Right atrium auricular region (tissue), 2 donors: Measurements from ENCODE around the gene CACNA1A. TPM values are rescaled to one million over a fixed set of nuclear protein-coding genes. Genes with fewer than 3 reads are reported as not detected.

Source experiments
- DNase-seq: peaks from one replicate; pipeline ENCODE4 v3.0.0-alpha.2; 2019; ENCODE audit warnings: low spot score
- H3K27ac ChIP-seq, 2 donors: fragments of 200-600 bp; sonication (generic); 1 replicate in 1 of 2; 2 replicates in 1 of 2; pipeline ENCODE4 v1.5.1; 2016 to 2019
- H3K27me3 ChIP-seq, 2 donors: fragments of 200-600 bp; sonication (generic); one replicate each; pipeline versions ENCODE4 v1.5.1 to v1.6.0; 2017 to 2019
- H3K36me3 ChIP-seq: fragments of 200-600 bp; sonication (generic); one replicate; pipeline ENCODE4 v1.5.1; 2016
- H3K4me1 ChIP-seq, 2 donors: fragments of 200-600 bp; sonication (generic); one replicate each; pipeline versions ENCODE4 v1.5.1 to v1.6.0; 2017 to 2019
- H3K4me3 ChIP-seq, 2 donors: fragments of 200-600 bp; sonication (generic); 1 replicate in 1 of 2; 2 replicates in 1 of 2; pipeline ENCODE4 v1.5.1; 2017 to 2019; ENCODE audit warnings: mild to moderate bottlenecking in 1 of 2, moderate library complexity in 1 of 2
- H3K9me3 ChIP-seq, 2 donors: fragments of 200-600 bp; sonication (generic); one replicate each; pipeline ENCODE4 v1.5.1; 2019
- total RNA-seq, 2 donors: library from RNA; depleted of rRNA; stranded (reverse); fragments of >200 nt; gene quantifications; one replicate each; pipeline ENCODE4 v1.1.0, GENCODE V29; 2016
- TF ChIP-seq, protein P1 (sequence below), 2 donors: fragments of 200-600 bp; sonication (generic); IDR thresholded peaks; one replicate each; pipeline ENCODE4 v1.5.1; 2019; ENCODE audit warnings: antibody characterized with exemption in 2 of 2

CACNA1A gene
- total RNA-seq, 2 donors from 2014 or later = 0.28 to 0.48 TPM

DNA sequence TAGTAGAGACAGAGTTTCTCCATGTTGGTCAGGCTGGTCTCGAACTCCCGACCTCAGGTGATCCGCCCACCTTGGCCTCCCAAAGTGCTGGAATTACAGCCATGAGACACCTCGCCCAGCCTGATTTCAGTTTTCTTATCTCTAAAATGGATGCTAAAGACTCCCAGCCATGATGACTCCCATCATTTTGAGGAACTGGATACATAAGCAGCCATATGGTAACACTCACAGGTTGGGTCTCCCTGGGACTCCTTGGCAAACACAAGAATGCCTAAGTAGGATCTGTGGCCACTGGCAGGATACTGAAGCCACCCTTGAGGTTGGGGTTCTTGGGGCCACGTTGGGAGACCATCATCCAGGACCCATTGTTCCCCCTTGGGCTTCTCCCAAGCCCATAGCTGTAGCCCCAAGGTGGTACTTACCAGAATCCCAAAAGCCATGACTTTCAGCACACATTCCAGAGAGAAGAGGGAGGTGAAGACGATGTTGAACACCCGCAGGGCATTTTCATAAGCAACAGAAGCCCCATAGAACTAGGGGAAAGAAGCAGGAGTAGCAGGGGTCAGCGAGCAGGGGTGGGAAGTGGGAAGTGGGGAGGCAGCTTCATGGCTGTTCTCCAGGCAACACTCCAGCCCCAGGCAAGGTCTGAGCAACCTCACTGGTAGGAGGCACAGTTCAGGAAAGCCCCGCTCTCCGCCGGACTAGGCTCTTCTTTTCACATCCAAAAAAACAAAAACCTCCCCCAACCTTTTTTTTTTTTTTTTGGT, 253.5 kb downstream of the CACNA1A start:
- Histone ChIP-seq H3K36me3 (no peaks in the 10 kb centered on the region), H3K4me1 (no peaks in the 10 kb centered on the region), H3K9me3 (peaks cover 0 to 4% of the 10 kb centered on the region in 2 donors), H3K27ac (no peak overlapping the region), H3K27me3 (no peaks in the 10 kb centered on the region), H3K4me3 (no peak overlapping the region)
- no peak for DNase-seq
- TF ChIP-seq, protein P1, sequence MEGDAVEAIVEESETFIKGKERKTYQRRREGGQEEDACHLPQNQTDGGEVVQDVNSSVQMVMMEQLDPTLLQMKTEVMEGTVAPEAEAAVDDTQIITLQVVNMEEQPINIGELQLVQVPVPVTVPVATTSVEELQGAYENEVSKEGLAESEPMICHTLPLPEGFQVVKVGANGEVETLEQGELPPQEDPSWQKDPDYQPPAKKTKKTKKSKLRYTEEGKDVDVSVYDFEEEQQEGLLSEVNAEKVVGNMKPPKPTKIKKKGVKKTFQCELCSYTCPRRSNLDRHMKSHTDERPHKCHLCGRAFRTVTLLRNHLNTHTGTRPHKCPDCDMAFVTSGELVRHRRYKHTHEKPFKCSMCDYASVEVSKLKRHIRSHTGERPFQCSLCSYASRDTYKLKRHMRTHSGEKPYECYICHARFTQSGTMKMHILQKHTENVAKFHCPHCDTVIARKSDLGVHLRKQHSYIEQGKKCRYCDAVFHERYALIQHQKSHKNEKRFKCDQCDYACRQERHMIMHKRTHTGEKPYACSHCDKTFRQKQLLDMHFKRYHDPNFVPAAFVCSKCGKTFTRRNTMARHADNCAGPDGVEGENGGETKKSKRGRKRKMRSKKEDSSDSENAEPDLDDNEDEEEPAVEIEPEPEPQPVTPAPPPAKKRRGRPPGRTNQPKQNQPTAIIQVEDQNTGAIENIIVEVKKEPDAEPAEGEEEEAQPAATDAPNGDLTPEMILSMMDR (IDR thresholded peaks at IDR 0.05) = no peak

DNA sequence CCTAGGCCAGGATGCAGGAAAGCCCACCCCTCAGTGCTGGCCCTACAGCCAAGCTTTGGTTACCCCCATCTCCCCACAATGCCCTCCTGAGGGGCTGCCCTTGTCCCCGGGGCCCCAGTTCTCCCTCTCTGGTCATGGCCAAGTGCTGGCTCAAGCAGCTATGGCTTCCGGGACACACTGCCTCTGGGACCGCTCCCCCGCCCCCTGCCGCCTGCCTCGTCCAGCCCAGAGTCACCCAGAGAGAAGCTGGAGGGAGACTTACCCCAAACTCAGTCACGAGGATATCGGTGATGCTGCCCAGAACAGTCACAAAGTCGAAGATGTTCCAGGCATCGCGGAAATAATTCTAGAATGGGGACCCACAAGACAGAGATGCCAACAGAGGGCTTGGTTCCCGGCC, 261.4 kb downstream of the CACNA1A start:
- Histone ChIP-seq H3K36me3 (no peaks in the 10 kb centered on the region), H3K4me1 (no peaks in the 10 kb centered on the region), H3K4me3 (no peak overlapping the region), H3K27ac (no peak overlapping the region), H3K27me3 (no peaks in the 10 kb centered on the region), H3K9me3 (no peaks in the 10 kb centered on the region)
- DNase-seq = no peak
- TF ChIP-seq, protein P1 (IDR thresholded peaks at IDR 0.05) = no peak

DNA sequence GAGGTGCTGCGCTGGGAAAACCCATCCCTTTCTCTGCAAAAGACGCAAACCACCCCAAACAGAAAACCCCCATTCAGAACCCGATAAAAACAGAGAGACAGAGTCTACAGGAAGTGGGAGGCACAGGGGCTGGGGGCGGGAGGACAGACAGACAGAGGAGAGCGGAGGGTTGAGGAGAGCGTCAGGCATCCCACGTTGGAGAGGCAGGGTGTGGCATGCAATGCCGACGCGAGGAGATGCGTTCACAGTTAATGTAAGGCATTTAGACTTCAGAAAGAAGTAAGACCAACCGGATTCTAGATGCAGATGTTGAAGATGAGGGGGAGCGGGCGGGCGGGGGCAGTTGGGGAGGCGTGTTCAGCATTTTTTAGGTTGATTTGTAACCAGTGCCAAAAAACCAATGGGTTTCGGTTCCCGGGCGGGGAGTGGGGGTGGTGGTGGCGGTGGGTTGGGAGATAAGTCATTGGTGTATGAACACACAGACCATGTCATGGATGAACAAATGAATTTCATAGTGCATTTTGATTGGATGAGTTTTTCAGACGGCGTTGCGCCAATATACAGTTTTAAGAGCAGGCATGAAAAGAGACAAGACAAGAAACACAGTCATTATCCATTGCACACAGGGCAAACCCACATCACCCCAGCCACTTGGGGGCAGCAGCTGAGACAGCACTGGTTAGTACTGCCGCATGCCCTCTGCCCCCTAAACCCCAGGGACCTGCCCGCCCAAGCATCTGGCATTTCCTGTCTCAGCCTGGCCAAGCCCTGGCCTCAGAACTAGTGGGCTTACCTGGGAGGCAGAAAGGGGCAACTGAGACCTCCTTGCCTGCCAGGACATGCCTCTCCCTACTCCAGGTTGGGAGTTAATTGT, 264.8 kb downstream of the CACNA1A start:
- no peaks in the 10 kb centered on the region for H3K9me3 ChIP-seq
- H3K4me3 ChIP-seq = no peak overlapping the region

DNA sequence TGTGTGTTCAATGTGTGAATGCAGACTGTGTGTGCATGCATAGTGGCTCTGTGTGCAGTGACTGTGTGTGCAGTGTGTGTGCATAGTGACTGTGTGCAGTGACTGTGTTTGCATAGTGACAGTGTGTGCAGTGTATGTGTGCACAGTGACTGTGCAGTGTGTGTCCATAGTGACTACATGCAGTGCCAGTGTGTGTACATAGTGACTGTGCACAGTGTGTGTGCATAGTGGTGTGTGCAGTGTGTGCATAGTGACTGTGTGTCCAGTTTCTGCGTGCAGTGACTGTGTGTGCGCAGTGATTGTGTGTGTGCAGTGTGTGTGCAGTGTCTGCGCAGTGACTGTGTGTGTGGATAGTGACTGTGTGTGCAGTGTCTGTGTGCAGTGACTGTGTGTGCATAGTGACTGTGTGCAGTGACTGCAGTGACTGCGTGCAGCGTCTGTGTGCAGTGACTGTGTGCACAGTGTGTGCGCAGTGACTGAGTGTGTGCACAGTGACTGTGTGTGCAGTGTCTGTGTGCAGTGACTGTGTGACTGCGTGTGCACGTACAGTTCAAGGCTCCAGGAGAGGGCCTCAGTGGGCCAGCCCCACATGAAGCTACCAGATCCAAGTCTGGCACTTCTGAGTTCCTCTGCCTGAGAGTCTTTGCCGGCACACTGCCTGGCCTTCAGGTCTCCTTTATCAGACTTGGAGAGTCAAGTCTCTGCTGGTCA, 265.8 kb downstream of the CACNA1A start:
- no peak overlapping the region for H3K27ac ChIP-seq
- no peak for DNase-seq
- H3K4me3 ChIP-seq = no peak overlapping the region
- H3K4me1 ChIP-seq = no peaks in the 10 kb centered on the region
- TF ChIP-seq, protein P1 (IDR thresholded peaks at IDR 0.05) = no peak
- no peaks in the 10 kb centered on the region for H3K36me3 ChIP-seq
- H3K9me3 ChIP-seq = peaks cover 0 to 8% of the 10 kb centered on the region in 2 donors
- H3K27me3 ChIP-seq = no peaks in the 10 kb centered on the region

More for the DNA sequence above, 264.8 kb downstream of the CACNA1A start:
- no peak for DNase-seq
- no peaks in the 10 kb centered on the region for H3K4me1 ChIP-seq
- no peaks in the 10 kb centered on the region for H3K36me3 ChIP-seq
- no peak overlapping the region for H3K27ac ChIP-seq
- TF ChIP-seq, protein P1 (IDR thresholded peaks at IDR 0.05) = no peak
- no peaks in the 10 kb centered on the region for H3K27me3 ChIP-seq

DNA sequence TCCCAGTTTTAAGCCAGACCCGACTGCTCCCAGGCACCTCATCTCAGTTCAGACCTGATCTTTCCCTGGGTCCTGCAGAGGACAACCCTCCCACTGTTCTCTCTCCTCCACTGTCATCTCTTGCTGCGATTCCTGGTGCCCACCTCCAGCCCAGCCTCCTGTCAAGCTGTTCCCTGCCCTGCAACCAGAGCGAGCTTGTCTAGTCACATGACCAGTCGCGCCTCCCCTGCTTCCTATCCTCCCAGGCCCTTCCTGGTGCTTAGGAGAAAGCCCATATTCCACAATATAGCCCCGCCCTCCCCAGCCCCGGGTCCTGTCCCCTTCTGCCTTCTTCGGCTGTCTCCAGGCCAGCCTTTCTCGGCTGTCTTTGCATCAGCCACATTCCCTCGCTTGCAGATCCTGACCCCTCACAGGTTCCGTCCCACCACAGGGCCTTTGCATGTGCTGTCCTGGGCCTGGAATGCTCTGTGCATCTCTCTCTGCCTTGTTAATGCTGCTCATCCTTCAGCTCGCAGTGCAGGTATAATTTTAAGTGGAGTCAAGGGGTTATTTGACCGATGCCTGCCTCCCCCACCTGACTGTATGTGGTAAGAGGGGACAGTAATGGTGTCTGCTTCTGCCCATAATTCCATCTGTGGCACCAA, 267.3 kb downstream of the CACNA1A start:
- no peak overlapping the region for H3K4me3 ChIP-seq
- H3K27me3 ChIP-seq = no peaks in the 10 kb centered on the region
- TF ChIP-seq, protein P1 (IDR thresholded peaks at IDR 0.05) = no peak
- no peaks in the 10 kb centered on the region for H3K4me1 ChIP-seq
- no peaks in the 10 kb centered on the region for H3K36me3 ChIP-seq
- DNase-seq = no peak
- H3K27ac ChIP-seq = no peak overlapping the region
- H3K9me3 ChIP-seq = peaks cover 0 to 9% of the 10 kb centered on the region in 2 donors
